AG04450 (cell line): Measurements from ENCODE around the gene DYNC1H1. TPM values are rescaled to one million over a fixed set of nuclear protein-coding genes. Genes with fewer than 3 reads are reported as not detected.

Source experiments
- CTCF ChIA-PET: fragments of 300-600, 350-600 bp; formaldehyde crosslinking; extraction: SDS; loops from one replicate; lab custom pipeline; 2022; ENCODE audit warnings: antibody characterized with exemption, inconsistent platforms; lab: Charles Lee
- POLR2A ChIA-PET: fragments of 350-600 bp; formaldehyde crosslinking; extraction: SDS; loops from one replicate; lab custom pipeline; 2021; ENCODE audit warnings: antibody characterized with exemption, inconsistent platforms; lab: Yijun Ruan, JAX
- DNase-seq: peaks from one replicate; pipeline ENCODE4 v3.0.0-alpha.2; 2011; ENCODE audit warnings: low read depth, low spot score
- H3K27ac ChIP-seq: one replicate; pipeline ENCODE4 v1.5.1; 2012; ENCODE audit warnings: low read depth, low read length, control low read depth
- H3K27me3 ChIP-seq: one replicate; pipeline ENCODE4 v1.6.0; 2012; ENCODE audit warnings: low read length; ENCODE audit not compliant: control insufficient read depth, insufficient read depth
- H3K4me3 ChIP-seq: 2 replicates; pipeline ENCODE4 v1.5.1; 2011; ENCODE audit warnings: mild to moderate bottlenecking, low read depth, low read length, control low read depth
- H3K9me3 ChIP-seq: 2 replicates; pipeline ENCODE4 v1.5.1; 2012; ENCODE audit warnings: low read length; ENCODE audit not compliant: control insufficient read depth, insufficient read depth
- CTCF ChIP-seq: IDR thresholded peaks from 2 replicates; pipeline ENCODE4 v1.5.1; 2011; ENCODE audit warnings: low read depth, low read length, control low read depth, inconsistent platforms
- polyA plus RNA-seq: library from polyadenylated mRNA; depleted of rRNA; stranded (reverse); fragments of >200 nt; gene quantifications from 2 replicates; pipeline ENCODE4 v1.2.3, GENCODE V29; 2011

The DYNC1H1 gene
- polyA plus RNA-seq, 1 experiment, result 189 TPM

GRCh38 chr14:101965181-101965544, 790 bp downstream of the DYNC1H1 start:
- POLR2A ChIA-PET, result interaction anchor here (0.6 to 1.2 kb wide), 3 partner anchors 9 to 205 kb away, joined by 3 read pairs; no protein-coding TSS in a partner anchor
- CTCF ChIA-PET, result interaction anchor here (0.9 kb wide), 1 partner anchor 349 kb away, joined by 4 read pairs; no protein-coding TSS in a partner anchor

DNA sequence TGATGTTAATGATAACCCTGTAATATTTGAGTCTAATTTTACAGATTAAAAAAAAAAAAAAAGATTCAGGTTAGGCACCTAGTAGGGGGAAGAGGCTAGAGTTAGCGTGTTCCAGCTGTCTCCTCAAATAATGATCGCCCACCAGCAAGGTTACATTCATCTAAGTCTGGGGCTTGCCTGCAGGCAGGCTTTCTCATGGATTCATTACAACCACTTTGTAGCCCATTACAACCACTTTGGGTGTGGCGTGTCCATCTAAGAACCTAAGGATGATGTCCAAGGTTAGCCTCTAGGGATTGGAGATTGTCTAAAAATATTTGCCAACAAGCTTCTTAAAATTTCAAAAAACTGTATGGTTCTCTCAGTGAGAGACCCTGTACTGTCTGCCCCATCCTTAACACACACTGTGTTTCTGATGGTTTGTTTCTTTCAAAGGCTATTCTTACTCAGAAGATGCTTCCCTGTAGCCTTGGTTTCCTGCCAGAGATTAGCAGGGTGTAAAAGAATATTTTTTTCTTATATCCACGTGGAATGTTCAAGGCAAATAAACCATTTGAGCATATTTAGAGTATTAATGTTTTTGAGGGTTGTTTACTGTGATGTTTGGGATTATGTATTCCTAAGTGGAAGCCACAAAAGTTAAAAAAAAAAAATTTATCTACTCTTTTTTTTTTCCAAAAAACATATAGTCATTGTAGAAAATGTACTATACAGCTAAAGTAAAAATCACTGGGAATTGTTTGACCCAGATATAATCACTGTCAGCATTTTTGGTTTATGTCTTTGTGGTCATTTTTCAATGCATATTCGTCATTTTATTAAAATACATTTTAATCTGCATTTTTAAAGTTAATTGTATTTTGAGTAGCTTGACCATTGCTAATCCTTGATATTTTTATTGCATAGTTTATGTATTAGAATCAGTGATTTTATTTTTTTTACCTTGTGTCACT, 1.7 kb downstream of the DYNC1H1 start:
- CTCF ChIA-PET, result interaction anchor here (0.9 to 2.8 kb wide), 3 partner anchors 131 to 348 kb away, joined by 4 to 14 read pairs (median 6); no protein-coding TSS in a partner anchor
- peak overlapping the region; percentile 92 for H3K4me3 ChIP-seq
- no peaks in the 10 kb centered on the region; the same call in 1 of the 2 replicates for H3K9me3 ChIP-seq
- no peak for TF ChIP-seq CTCF
- POLR2A ChIA-PET, result interaction anchor here (0.6 to 1.2 kb wide), 3 partner anchors 8 to 205 kb away, joined by 3 read pairs; no protein-coding TSS in a partner anchor
- no peaks in the 10 kb centered on the region for H3K27me3 ChIP-seq
- H3K27ac ChIP-seq, result no peak overlapping the region
- no peak for DNase-seq

More at GRCh38 chr14:101965181-101965544, 790 bp downstream of the DYNC1H1 start:
- DNase-seq, result no peak
- H3K27ac ChIP-seq, result peak overlapping the region; percentile 48
- H3K9me3 ChIP-seq, result no peaks in the 10 kb centered on the region; the same call in 1 of the 2 replicates
- peak overlapping the region; percentile 92 for H3K4me3 ChIP-seq
- no peak for TF ChIP-seq CTCF
- H3K27me3 ChIP-seq, result no peaks in the 10 kb centered on the region

DNA sequence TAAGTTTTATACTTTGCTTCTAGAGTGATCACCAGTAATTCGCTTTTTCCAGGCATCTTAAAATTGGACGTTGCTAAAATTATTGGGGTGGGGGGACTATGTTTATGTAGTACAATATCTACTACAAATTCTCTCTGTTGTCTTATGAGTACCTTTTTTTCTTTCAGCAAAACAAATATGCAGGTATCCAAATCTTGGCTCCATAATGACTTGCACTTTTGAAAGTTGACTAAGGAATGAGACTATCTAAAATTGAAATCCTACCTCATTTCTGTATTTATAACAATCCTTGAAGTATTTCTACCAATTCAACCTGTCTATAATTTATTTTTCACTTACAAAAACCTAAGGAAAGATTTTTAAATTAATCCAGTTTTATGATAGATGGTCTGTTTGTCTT, 2.4 kb downstream of the DYNC1H1 start:
- Histone ChIP-seq H3K4me3 (peak overlapping the region; percentile 92), H3K9me3 (no peaks in the 10 kb centered on the region; the same call in 1 of the 2 replicates), H3K27ac (no peak overlapping the region), H3K27me3 (no peaks in the 10 kb centered on the region)
- ChIA-PET CTCF (interaction anchor here (2.1 to 2.8 kb wide), 2 partner anchors 130 to 196 kb away, joined by 6 to 14 read pairs; no protein-coding TSS in a partner anchor), POLR2A (no interaction called here)
- no peak for DNase-seq
- no peak for TF ChIP-seq CTCF

- H3K4me3 ChIP-seq, result no peak overlapping the region
- CTCF ChIA-PET, result interaction anchor here (0.6 to 2.8 kb wide), 3 partner anchors 13 to 128 kb away, joined by 3 to 14 read pairs (median 3); no protein-coding TSS in a partner anchor
- no peak for DNase-seq
- no peaks in the 10 kb centered on the region; the same call in 1 of the 2 replicates for H3K9me3 ChIP-seq
- no peak overlapping the region for H3K27ac ChIP-seq
- no peaks in the 10 kb centered on the region for H3K27me3 ChIP-seq
- POLR2A ChIA-PET, result no interaction called here
- TF ChIP-seq CTCF, result no peak
These were observed 3.8 kb downstream of the DYNC1H1 start for GRCh38 chr14:101968186-101968585.
